GM19324 (cell line): ENCODE measurements around the gene RBM28.

Experiments used
- ATAC-seq: cut with Tn5 transposase; IDR thresholded peaks from one replicate; pipeline ENCODE4 v1.9.1; 2021; ENCODE audit warnings: mild to moderate bottlenecking, moderate library complexity; ENCODE audit not compliant: unreplicated experiment, low FRiP score

Gene RBM28

GRCh38 chr7:128265156-128265905 lies 78.4 kb downstream of the RBM28 start:
- ATAC-seq, result no peak

- no peak for ATAC-seq
Measured at GRCh38 chr7:128264477-128264876, 79.2 kb downstream of the RBM28 start.

GRCh38 chr7:128263420-128263819 lies 80.3 kb downstream of the RBM28 start:
- no peak for ATAC-seq

GRCh38 chr7:128262273-128263028 lies 81.3 kb downstream of the RBM28 start:
- no peak for ATAC-seq

- no peak for ATAC-seq
Measured at GRCh38 chr7:128260069-128260795, 83.5 kb downstream of the RBM28 start.

GRCh38 chr7:128259131-128260061 lies 84.3 kb downstream of the RBM28 start:
- no peak for ATAC-seq

GRCh38 chr7:128257458-128257857 lies 86.2 kb downstream of the RBM28 start:
- no peak for ATAC-seq

GRCh38 chr7:128255271-128255670 lies 88.4 kb downstream of the RBM28 start:
- no peak for ATAC-seq

- no peak for ATAC-seq
Measured at GRCh38 chr7:128254470-128254869, 89.2 kb downstream of the RBM28 start.

- ATAC-seq, result no peak
Measured at GRCh38 chr7:128253701-128254100, 90.0 kb downstream of the RBM28 start.

GRCh38 chr7:128251337-128251736 lies 92.4 kb downstream of the RBM28 start:
- no peak for ATAC-seq
